ENCODE data around the gene ZKSCAN2.

DNA sequence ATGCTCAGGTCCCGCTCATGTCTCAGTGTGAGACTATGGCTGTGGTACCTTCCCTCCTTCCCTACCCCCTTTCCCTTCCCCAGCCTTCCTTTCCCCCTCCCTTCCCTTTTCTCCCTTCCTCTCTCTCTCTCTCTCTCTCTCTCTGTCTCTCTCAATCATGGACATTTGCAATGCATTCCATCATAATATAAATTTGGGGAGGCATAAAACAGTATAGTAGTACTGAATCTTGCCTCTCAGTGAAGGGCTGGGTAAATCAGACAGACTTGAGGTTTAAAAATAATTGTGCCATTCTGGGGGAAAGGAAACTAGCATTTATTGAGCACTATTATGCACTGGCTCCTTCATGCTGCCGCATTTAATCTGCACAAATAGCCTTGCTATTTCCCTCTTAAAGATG lies 4.3 kb downstream of the ZKSCAN2 start:
- TF ChIP-seq, protein P1, sequence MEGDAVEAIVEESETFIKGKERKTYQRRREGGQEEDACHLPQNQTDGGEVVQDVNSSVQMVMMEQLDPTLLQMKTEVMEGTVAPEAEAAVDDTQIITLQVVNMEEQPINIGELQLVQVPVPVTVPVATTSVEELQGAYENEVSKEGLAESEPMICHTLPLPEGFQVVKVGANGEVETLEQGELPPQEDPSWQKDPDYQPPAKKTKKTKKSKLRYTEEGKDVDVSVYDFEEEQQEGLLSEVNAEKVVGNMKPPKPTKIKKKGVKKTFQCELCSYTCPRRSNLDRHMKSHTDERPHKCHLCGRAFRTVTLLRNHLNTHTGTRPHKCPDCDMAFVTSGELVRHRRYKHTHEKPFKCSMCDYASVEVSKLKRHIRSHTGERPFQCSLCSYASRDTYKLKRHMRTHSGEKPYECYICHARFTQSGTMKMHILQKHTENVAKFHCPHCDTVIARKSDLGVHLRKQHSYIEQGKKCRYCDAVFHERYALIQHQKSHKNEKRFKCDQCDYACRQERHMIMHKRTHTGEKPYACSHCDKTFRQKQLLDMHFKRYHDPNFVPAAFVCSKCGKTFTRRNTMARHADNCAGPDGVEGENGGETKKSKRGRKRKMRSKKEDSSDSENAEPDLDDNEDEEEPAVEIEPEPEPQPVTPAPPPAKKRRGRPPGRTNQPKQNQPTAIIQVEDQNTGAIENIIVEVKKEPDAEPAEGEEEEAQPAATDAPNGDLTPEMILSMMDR (conservative IDR thresholded peaks at IDR 0.05; ENCODE audit: low read depth, low read length), result no peak
- TF ChIP-seq EZH2 (IDR thresholded peaks at IDR 0.05; ENCODE audit: borderline replicate concordance, low read depth, low read length, poor library complexity, severe bottlenecking), result no peak

All from A673 (cell line).